MM.1S (cell line): Measurements from ENCODE around the gene PCOLCE2.

Source experiments
- DNase-seq: peaks from one replicate; pipeline ENCODE4 v3.0.0-alpha.2; 2015
- H2AFZ ChIP-seq: fragments of 300-600 bp; sonication (generic); 2 replicates; pipeline ENCODE4 v1.6.0; 2016; ENCODE audit warnings: antibody characterized with exemption, low read length
- H3F3A ChIP-seq: fragments of 300-600 bp; sonication (generic); 2 replicates; pipeline ENCODE4 v1.6.1; 2016; ENCODE audit warnings: mild to moderate bottlenecking, antibody characterized with exemption, low read length, moderate library complexity, mixed read lengths; ENCODE audit not compliant: insufficient read depth
- H3K27ac ChIP-seq: fragments of 300-600 bp; sonication (generic); 2 replicates; pipeline ENCODE4 v1.5.1; 2016; ENCODE audit warnings: mild to moderate bottlenecking, low read length
- H3K27me3 ChIP-seq: fragments of 300-600 bp; sonication (generic); replicated peaks from 2 replicates; pipeline ENCODE4 v1.6.0; 2016; ENCODE audit warnings: low read length; ENCODE audit not compliant: insufficient read depth
- H3K36me3 ChIP-seq: fragments of 300-600 bp; sonication (generic); replicated peaks from 2 replicates; pipeline ENCODE4 v1.6.1; 2016; ENCODE audit warnings: mild to moderate bottlenecking, low read length, mixed read lengths; ENCODE audit not compliant: insufficient read depth
- H3K4me1 ChIP-seq: fragments of 300-600 bp; sonication (generic); 2 replicates; pipeline ENCODE4 v1.6.1; 2016; ENCODE audit warnings: low read length, mixed read lengths
- H3K4me2 ChIP-seq: fragments of 300-600 bp; sonication (generic); 2 replicates; pipeline ENCODE4 v1.6.0; 2016; ENCODE audit warnings: low read depth, low read length
- H3K4me3 ChIP-seq: fragments of 300-600 bp; sonication (generic); 2 replicates; pipeline ENCODE4 v1.5.1; 2016; ENCODE audit warnings: low read length, mixed read lengths
- H3K79me2 ChIP-seq: fragments of 300-600 bp; sonication (generic); 2 replicates; pipeline ENCODE4 v1.6.1; 2016; ENCODE audit warnings: mixed run types, low read length, mixed read lengths
- H3K9ac ChIP-seq: fragments of 300-600 bp; sonication (generic); 2 replicates; pipeline ENCODE4 v1.6.1; 2016; ENCODE audit warnings: low read length, mixed read lengths
- H3K9me2 ChIP-seq: fragments of 300-600 bp; sonication (generic); replicated peaks from 2 replicates; pipeline ENCODE4 v1.6.1; 2016; ENCODE audit warnings: mild to moderate bottlenecking, low read length, mixed read lengths; ENCODE audit not compliant: insufficient read depth
- H3K9me3 ChIP-seq: fragments of 300-600 bp; sonication (generic); replicated peaks from 2 replicates; pipeline ENCODE4 v1.6.1; 2016; ENCODE audit warnings: mild to moderate bottlenecking, low read length, mixed read lengths; ENCODE audit not compliant: insufficient read depth
- H4K20me1 ChIP-seq: fragments of 300-600 bp; sonication (generic); 2 replicates; pipeline ENCODE4 v1.6.1; 2016; ENCODE audit warnings: mild to moderate bottlenecking, low read length, moderate library complexity, mixed read lengths; ENCODE audit not compliant: insufficient read depth
- EZH2 ChIP-seq: fragments of 300-600 bp; sonication (generic); optimal IDR thresholded peaks from 2 replicates; pipeline ENCODE3; 2017; ENCODE audit warnings: low read depth, mild to moderate bottlenecking, antibody characterized with exemption, low read length, mixed read lengths
- EZH2phosphoT487 ChIP-seq: fragments of 300-600 bp; sonication (generic); IDR thresholded peaks from 2 replicates; pipeline ENCODE4 v1.6.1; 2018; ENCODE audit warnings: antibody characterized with exemption, low read length
- TF ChIP-seq, protein P1 (sequence below): fragments of 300-600 bp; sonication (generic); IDR thresholded peaks from 2 replicates; pipeline ENCODE4 v1.5.1; 2016; ENCODE audit warnings: antibody characterized with exemption, low read length, mixed read lengths

PCOLCE2 gene

DNA sequence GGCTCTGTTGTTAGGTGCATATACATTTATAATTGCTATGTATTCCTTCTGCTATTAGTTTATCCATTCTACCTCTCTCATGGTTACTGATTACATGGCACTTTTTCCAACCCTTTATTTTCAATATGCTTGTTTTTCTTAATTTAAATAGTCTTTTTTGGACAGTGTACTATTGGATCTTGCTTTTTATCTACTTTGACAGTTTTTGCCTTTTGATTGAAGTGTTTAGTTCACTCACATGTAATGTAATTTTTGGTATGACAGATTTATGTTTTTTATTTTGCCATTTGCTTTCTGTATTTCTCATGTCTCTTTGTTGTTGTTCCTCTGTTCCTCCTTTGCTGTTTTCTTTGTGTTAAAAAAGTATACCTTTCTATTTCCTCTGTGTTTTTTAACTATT is 120.5 kb downstream of the PCOLCE2 start:
- H3F3A ChIP-seq, result no peaks in the 10 kb centered on the region

More for the DNA sequence above, 120.5 kb downstream of the PCOLCE2 start:
- Histone ChIP-seq H2AFZ (no peak overlapping the region), H3K27me3 (no peaks in the 10 kb centered on the region), H3K27ac (no peak overlapping the region), H3K9me3 (no peaks in the 10 kb centered on the region), H3K9me2 (no peaks in the 10 kb centered on the region), H3K4me1 (peaks cover 11% of the 10 kb centered on the region), H4K20me1 (no peaks in the 10 kb centered on the region), H3K79me2 (no peaks in the 10 kb centered on the region), H3K4me3 (no peak overlapping the region), H3K4me2 (no peak overlapping the region), H3K36me3 (no peaks in the 10 kb centered on the region), H3K9ac (no peak overlapping the region)
- DNase-seq, result no peak
- TF ChIP-seq EZH2phosphoT487 (no peak), EZH2 (no peak)
- TF ChIP-seq, protein P1, sequence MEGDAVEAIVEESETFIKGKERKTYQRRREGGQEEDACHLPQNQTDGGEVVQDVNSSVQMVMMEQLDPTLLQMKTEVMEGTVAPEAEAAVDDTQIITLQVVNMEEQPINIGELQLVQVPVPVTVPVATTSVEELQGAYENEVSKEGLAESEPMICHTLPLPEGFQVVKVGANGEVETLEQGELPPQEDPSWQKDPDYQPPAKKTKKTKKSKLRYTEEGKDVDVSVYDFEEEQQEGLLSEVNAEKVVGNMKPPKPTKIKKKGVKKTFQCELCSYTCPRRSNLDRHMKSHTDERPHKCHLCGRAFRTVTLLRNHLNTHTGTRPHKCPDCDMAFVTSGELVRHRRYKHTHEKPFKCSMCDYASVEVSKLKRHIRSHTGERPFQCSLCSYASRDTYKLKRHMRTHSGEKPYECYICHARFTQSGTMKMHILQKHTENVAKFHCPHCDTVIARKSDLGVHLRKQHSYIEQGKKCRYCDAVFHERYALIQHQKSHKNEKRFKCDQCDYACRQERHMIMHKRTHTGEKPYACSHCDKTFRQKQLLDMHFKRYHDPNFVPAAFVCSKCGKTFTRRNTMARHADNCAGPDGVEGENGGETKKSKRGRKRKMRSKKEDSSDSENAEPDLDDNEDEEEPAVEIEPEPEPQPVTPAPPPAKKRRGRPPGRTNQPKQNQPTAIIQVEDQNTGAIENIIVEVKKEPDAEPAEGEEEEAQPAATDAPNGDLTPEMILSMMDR, result no peak
